ENCODE results near the gene TCL1A. TPM values are rescaled to one million over a fixed set of nuclear protein-coding genes. Genes with fewer than 3 reads are reported as not detected.

The TCL1A gene
- total and polyA plus RNA-seq, 2 donors (not counting 3 experiments of a cell fraction or from before 2014, with no cell fraction given) = not detected

DNA sequence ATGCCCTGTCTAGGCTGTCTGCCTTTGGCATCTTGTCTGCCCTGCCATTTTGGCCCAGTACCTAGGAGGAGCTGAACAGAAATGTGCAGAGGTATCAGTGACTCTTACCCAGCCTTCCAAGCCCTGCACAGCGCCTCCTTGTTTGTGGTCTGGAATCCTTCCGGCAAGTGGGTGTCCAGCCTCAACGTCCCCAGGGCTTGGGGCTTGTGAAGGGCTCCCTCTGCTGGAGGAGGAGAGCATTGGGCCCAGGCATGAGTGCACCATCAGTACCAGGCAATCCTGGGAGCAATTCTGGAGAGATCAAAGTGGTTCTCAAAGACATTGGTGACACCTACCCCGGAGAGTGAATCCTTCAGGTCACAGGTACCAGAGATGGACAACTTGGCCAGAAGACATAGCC lies 30.1 kb downstream of the TCL1A start:
- Histone ChIP-seq H3K27me3 (ENCODE audit: control insufficient read depth in 2 of 2, insufficient read depth in 2 of 2, low read length in 2 of 2) (no peaks in the 10 kb centered on the region), H3K4me2 (ENCODE audit: insufficient read depth, low read length) (no peak overlapping the region), H3K79me2 (ENCODE audit: control insufficient read depth, insufficient read depth, low read length) (no peaks in the 10 kb centered on the region), H3K9ac (replicated peaks; ENCODE audit: extremely low read depth, insufficient read depth, low read length) (no peak overlapping the region), H3K4me1 (ENCODE audit: control insufficient read depth, extremely low read depth, insufficient read depth, low read length) (no peaks in the 10 kb centered on the region), H3K36me3 (ENCODE audit: control insufficient read depth in 2 of 2, extremely low read depth in 1 of 2, insufficient read depth in 2 of 2, low read length in 2 of 2) (no peaks in the 10 kb centered on the region), H2AFZ (ENCODE audit: low read depth, low read length) (no peak overlapping the region), H3K9me3 (replicated peaks; ENCODE audit: control insufficient read depth, insufficient read depth, low read length) (no peaks in the 10 kb centered on the region), H3K27ac (ENCODE audit: insufficient read depth, low read depth, low read length) (no peak overlapping the region), H3K9me1 (replicated peaks; ENCODE audit: control insufficient read depth, extremely low read depth, insufficient read depth, low read length) (no peaks in the 10 kb centered on the region), H4K20me1 (replicated peaks; ENCODE audit: control insufficient read depth, extremely low read depth, insufficient read depth, low read length) (no peaks in the 10 kb centered on the region), H3K4me3 (replicated peaks in 1 of 3; ENCODE audit: insufficient read depth in 1 of 3, low read depth in 1 of 3, low read length in 3 of 3) (no peak overlapping the region)
- BruUV-seq (replicated peaks) = no TSS peak
- TF ChIP-seq, protein P1, sequence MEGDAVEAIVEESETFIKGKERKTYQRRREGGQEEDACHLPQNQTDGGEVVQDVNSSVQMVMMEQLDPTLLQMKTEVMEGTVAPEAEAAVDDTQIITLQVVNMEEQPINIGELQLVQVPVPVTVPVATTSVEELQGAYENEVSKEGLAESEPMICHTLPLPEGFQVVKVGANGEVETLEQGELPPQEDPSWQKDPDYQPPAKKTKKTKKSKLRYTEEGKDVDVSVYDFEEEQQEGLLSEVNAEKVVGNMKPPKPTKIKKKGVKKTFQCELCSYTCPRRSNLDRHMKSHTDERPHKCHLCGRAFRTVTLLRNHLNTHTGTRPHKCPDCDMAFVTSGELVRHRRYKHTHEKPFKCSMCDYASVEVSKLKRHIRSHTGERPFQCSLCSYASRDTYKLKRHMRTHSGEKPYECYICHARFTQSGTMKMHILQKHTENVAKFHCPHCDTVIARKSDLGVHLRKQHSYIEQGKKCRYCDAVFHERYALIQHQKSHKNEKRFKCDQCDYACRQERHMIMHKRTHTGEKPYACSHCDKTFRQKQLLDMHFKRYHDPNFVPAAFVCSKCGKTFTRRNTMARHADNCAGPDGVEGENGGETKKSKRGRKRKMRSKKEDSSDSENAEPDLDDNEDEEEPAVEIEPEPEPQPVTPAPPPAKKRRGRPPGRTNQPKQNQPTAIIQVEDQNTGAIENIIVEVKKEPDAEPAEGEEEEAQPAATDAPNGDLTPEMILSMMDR (IDR thresholded peaks at IDR 0.05; ENCODE audit: extremely low read depth in 1 of 2, insufficient read depth in 1 of 2, low read depth in 1 of 2, low read length in 2 of 2) = peak; percentile 37 to 42
- TF ChIP-seq, protein P2, sequence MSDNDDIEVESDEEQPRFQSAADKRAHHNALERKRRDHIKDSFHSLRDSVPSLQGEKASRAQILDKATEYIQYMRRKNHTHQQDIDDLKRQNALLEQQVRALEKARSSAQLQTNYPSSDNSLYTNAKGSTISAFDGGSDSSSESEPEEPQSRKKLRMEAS (IDR thresholded peaks at IDR 0.05; ENCODE audit: insufficient read depth, insufficient read length) = no peak
- ChIA-PET POLR2A (no interaction called here), CTCF (interaction anchor here (0.9 kb wide), 1 partner anchor 90 kb away, joined by 4 read pairs; no protein-coding TSS in a partner anchor)
- intact Hi-C loops (cut with micrococcal nuclease) = loop anchor here (1.0 to 5.0 kb wide), 2 partner anchors 122 to 241 kb away; no protein-coding TSS in a partner anchor
- dilution Hi-C loops (cut with MboI; ENCODE audit: extremely low pct_ligation_motif_present, low sequenced_read_pairs) = no loop called here
- FAIRE-seq (no peak), DNase-seq (ENCODE audit: low read depth, low spot score) (no peak)

DNA sequence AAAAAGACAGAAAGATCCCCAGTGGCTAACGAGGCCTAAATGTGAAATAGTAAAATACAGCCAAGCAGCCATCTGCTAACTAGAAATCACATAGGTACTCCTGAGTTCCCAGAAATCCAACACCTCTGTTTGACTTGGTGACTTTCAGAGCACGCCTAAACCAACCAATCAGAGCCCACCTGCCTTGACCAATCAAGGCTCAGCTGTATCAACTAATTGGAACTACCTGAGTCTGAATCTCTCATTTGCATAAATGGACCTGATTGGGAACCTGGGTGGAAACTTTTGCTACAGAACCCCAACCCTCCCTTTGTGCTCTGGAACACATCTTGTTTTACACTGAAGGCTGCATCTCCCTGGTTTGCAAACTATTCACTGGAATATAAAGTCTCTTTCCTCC lies 32.8 kb downstream of the TCL1A start:
- H3K4me1 ChIP-seq (ENCODE audit: control insufficient read depth, extremely low read depth, insufficient read depth, low read length) = no peaks in the 10 kb centered on the region
- no peaks in the 10 kb centered on the region for H3K9me1 ChIP-seq (replicated peaks; ENCODE audit: control insufficient read depth, extremely low read depth, insufficient read depth, low read length)
- H3K9me3 ChIP-seq (replicated peaks; ENCODE audit: control insufficient read depth, insufficient read depth, low read length) = no peaks in the 10 kb centered on the region
- no peaks in the 10 kb centered on the region for H3K27me3 ChIP-seq (ENCODE audit: control insufficient read depth in 2 of 2, insufficient read depth in 2 of 2, low read length in 2 of 2)
- no peak overlapping the region for H3K4me2 ChIP-seq (ENCODE audit: insufficient read depth, low read length)
- H3K79me2 ChIP-seq (ENCODE audit: control insufficient read depth, insufficient read depth, low read length) = no peaks in the 10 kb centered on the region
- H2AFZ ChIP-seq (ENCODE audit: low read depth, low read length) = no peak overlapping the region
- H3K36me3 ChIP-seq (ENCODE audit: control insufficient read depth in 2 of 2, extremely low read depth in 1 of 2, insufficient read depth in 2 of 2, low read length in 2 of 2) = no peaks in the 10 kb centered on the region
- BruUV-seq (replicated peaks) = no TSS peak
- intact Hi-C loops (cut with micrococcal nuclease) = loop anchor here (5.0 kb wide), 1 partner anchor 239 kb away; no protein-coding TSS in a partner anchor
- H3K27ac ChIP-seq (ENCODE audit: insufficient read depth, low read depth, low read length) = no peak overlapping the region
- ChIA-PET POLR2A (interaction anchor here (0.7 kb wide), 1 partner anchor 11 kb away, joined by 8 read pairs; no protein-coding TSS in a partner anchor), CTCF (no interaction called here)
- dilution Hi-C loops (cut with MboI; ENCODE audit: extremely low pct_ligation_motif_present, low sequenced_read_pairs) = no loop called here
- DNase-seq (ENCODE audit: low read depth, low spot score) = no peak
- TF ChIP-seq MYC (IDR thresholded peaks at IDR 0.05; ENCODE audit: low read depth, low read length) = no peak
- TF ChIP-seq JUN (IDR thresholded peaks at IDR 0.05; ENCODE audit: borderline replicate concordance, insufficient read depth, insufficient read length, low read depth) = no peak
- TF ChIP-seq, protein P2 (IDR thresholded peaks at IDR 0.05; ENCODE audit: insufficient read depth, insufficient read length) = no peak
- no peak for TF ChIP-seq POLR2A (IDR thresholded peaks at IDR 0.05; ENCODE audit: low read depth, low read length)
- TF ChIP-seq FOS (IDR thresholded peaks at IDR 0.05; ENCODE audit: borderline replicate concordance, insufficient read depth, low read length) = no peak
- no peak for TF ChIP-seq GATA2 (IDR thresholded peaks at IDR 0.05; ENCODE audit: insufficient read depth, insufficient read length, low read depth, low read length)
- TF ChIP-seq POLR2AphosphoS5 (IDR thresholded peaks at IDR 0.05; ENCODE audit: insufficient read depth, low read depth, low read length) = no peak
- TF ChIP-seq, protein P1 (IDR thresholded peaks at IDR 0.05; ENCODE audit: extremely low read depth in 1 of 2, insufficient read depth in 1 of 2, low read depth in 1 of 2, low read length in 2 of 2) = no peak
- H3K9ac ChIP-seq (replicated peaks; ENCODE audit: extremely low read depth, insufficient read depth, low read length) = no peak overlapping the region
- FAIRE-seq = no peak
- H3K4me3 ChIP-seq (replicated peaks in 1 of 3; ENCODE audit: insufficient read depth in 1 of 3, low read depth in 1 of 3, low read length in 3 of 3) = no peak overlapping the region
- H4K20me1 ChIP-seq (replicated peaks; ENCODE audit: control insufficient read depth, extremely low read depth, insufficient read depth, low read length) = no peaks in the 10 kb centered on the region

All from endothelial cell of umbilical vein (primary cell).